ENCODE data around the gene ZNF226.

- no peak for TF ChIP-seq CTCF (IDR thresholded peaks at IDR 0.05; ENCODE audit: low read depth, low read length)
- no peak for TF ChIP-seq POLR2A (IDR thresholded peaks at IDR 0.05; ENCODE audit: extremely low read depth, insufficient read length)
- no peak for TF ChIP-seq MAX (IDR thresholded peaks at IDR 0.05; ENCODE audit: low read depth, low read length)
- TF ChIP-seq MYC (IDR thresholded peaks at IDR 0.05; ENCODE audit: low read depth, low read length) = no peak
These were observed 22.9 kb upstream of the ZNF226 start for GRCh38 chr19:44142059-44142433.

Data from NB4 (cell line).